Measurements from ENCODE around the gene CECR2. TPM values are rescaled to one million over a fixed set of nuclear protein-coding genes. Genes with fewer than 3 reads are reported as not detected.

CECR2 gene
- total and polyA plus RNA-seq, 2 of the 8 experiments (the other 6 are each of a cell fraction or from before 2014, with no cell fraction given) = 18.3 to 123 TPM

GRCh38 chr22:17438026-17438425, 68.8 kb downstream of the CECR2 start (continued):
- no peak for TF ChIP-seq SAP30 (IDR thresholded peaks at IDR 0.05; ENCODE audit: insufficient read depth, insufficient replicate concordance, low read length)
- TF ChIP-seq HDAC6 (IDR thresholded peaks at IDR 0.05; ENCODE audit: low read depth, low read length) = no peak
- TF ChIP-seq NRF1 (IDR thresholded peaks at IDR 0.05; ENCODE audit: low read depth, low read length) = no peak
- TF ChIP-seq CREB1 (IDR thresholded peaks at IDR 0.05) = no peak
